Muscle layer of colon (tissue), 2 donors: ENCODE data around the gene FNTB.
"Not testable (repeated sequence)": the region's sequence is repeated elsewhere in the genome, so short reads cannot be mapped to it uniquely, and the experiment has no call there.

ENCODE experiments used
- H3K27ac ChIP-seq: one replicate; pipeline ENCODE4 v1.7.0; 2013; ENCODE audit warnings: low read depth, mild to moderate bottlenecking, low read length, moderate library complexity
- H3K27me3 ChIP-seq, 2 donors: one replicate each; pipeline ENCODE4 v1.7.0; 2013; ENCODE audit warnings: low read length in 2 of 2, mild to moderate bottlenecking in 2 of 2; ENCODE audit not compliant: insufficient read depth in 2 of 2, control insufficient read depth in 1 of 2
- H3K36me3 ChIP-seq: one replicate; pipeline ENCODE4 v1.7.0; 2013; ENCODE audit warnings: mild to moderate bottlenecking, low read length; ENCODE audit not compliant: insufficient read depth
- H3K4me1 ChIP-seq: one replicate; pipeline ENCODE4 v1.7.0; 2013; ENCODE audit warnings: mild to moderate bottlenecking, low read length; ENCODE audit not compliant: insufficient read depth
- H3K4me3 ChIP-seq, 2 donors: one replicate each; pipeline ENCODE4 v1.7.0; 2013; ENCODE audit warnings: low read length in 2 of 2, low read depth in 1 of 2, mild to moderate bottlenecking in 1 of 2, moderate library complexity in 1 of 2
- H3K9ac ChIP-seq: one replicate; pipeline ENCODE4 v1.7.0; 2013; ENCODE audit warnings: low read length
- H3K9me3 ChIP-seq: one replicate; pipeline ENCODE4 v1.7.0; 2013; ENCODE audit warnings: mild to moderate bottlenecking, low read length
- donor health status: abdominal sarcoma.
- donor health status: Adenocarcinoma of cecum.

The FNTB gene

GRCh38 chr14:65079768-65080167 lies 93.1 kb downstream of the FNTB start:
- peaks cover 59% of the 10 kb centered on the region for H3K4me1 ChIP-seq
- H3K27ac ChIP-seq: peak overlapping the region; percentile 61
- no peaks in the 10 kb centered on the region for H3K9me3 ChIP-seq
- peaks cover 40% of the 10 kb centered on the region for H3K36me3 ChIP-seq
- no peak overlapping the region for H3K9ac ChIP-seq
- no peaks in the 10 kb centered on the region for H3K27me3 ChIP-seq
- H3K4me3 ChIP-seq: no peak overlapping the region

GRCh38 chr14:65080960-65081747 lies 94.5 kb downstream of the FNTB start:
- Histone ChIP-seq H3K27ac (peak overlapping the region; percentile 17), H3K9ac (no peak overlapping the region), H3K9me3 (no peaks in the 10 kb centered on the region), H3K27me3 (no peaks in the 10 kb centered on the region), H3K4me1 (peaks cover 59% of the 10 kb centered on the region), H3K4me3 (no peak overlapping the region), H3K36me3 (peaks cover 36% of the 10 kb centered on the region)

- Histone ChIP-seq H3K4me1 (peaks cover 59% of the 10 kb centered on the region), H3K4me3 (no peak overlapping the region), H3K9ac (no peak overlapping the region), H3K36me3 (peaks cover 32% of the 10 kb centered on the region), H3K27ac (no peak overlapping the region), H3K27me3 (no peaks in the 10 kb centered on the region), H3K9me3 (no peaks in the 10 kb centered on the region)
Observed at GRCh38 chr14:65082930-65083329, 96.2 kb downstream of the FNTB start.

GRCh38 chr14:65084554-65085505 lies 98.1 kb downstream of the FNTB start:
- H3K4me1 ChIP-seq: peaks cover 43% of the 10 kb centered on the region
- H3K27ac ChIP-seq: no peak overlapping the region
- H3K36me3 ChIP-seq: peaks cover 43% of the 10 kb centered on the region
- H3K9me3 ChIP-seq: no peaks in the 10 kb centered on the region
- H3K27me3 ChIP-seq: no peaks in the 10 kb centered on the region
- no peak overlapping the region for H3K4me3 ChIP-seq
- H3K9ac ChIP-seq: no peak overlapping the region

- H3K27ac ChIP-seq, H3K9ac ChIP-seq, H3K27me3 ChIP-seq, H3K9me3 ChIP-seq, H3K4me3 ChIP-seq: not testable (repeated sequence)
- H3K36me3 ChIP-seq: peaks cover 53% of the 10 kb centered on the region
- peaks cover 25% of the 10 kb centered on the region for H3K4me1 ChIP-seq
Observed at GRCh38 chr14:65086686-65087085, 100.0 kb downstream of the FNTB start.

- Histone ChIP-seq H3K36me3 (peaks cover 55% of the 10 kb centered on the region), H3K4me1 (peaks cover 13% of the 10 kb centered on the region)
- not testable (repeated sequence) for H3K9me3 ChIP-seq, H3K9ac ChIP-seq, H3K4me3 ChIP-seq, H3K27me3 ChIP-seq, H3K27ac ChIP-seq
Observed at GRCh38 chr14:65087835-65088234, 101.1 kb downstream of the FNTB start.

- H3K27me3 ChIP-seq: no peaks in the 10 kb centered on the region
- H3K9me3 ChIP-seq: no peaks in the 10 kb centered on the region
- no peak overlapping the region for H3K9ac ChIP-seq
- peaks cover 48% of the 10 kb centered on the region for H3K36me3 ChIP-seq
- peaks cover 40% of the 10 kb centered on the region for H3K4me1 ChIP-seq
- no peak overlapping the region for H3K4me3 ChIP-seq
- H3K27ac ChIP-seq: no peak overlapping the region
Observed at GRCh38 chr14:65092349-65092748, 105.7 kb downstream of the FNTB start.

- Histone ChIP-seq H3K4me3 (peak overlapping the region in 1 of 2 donors; percentile 36), H3K36me3 (peaks cover 32% of the 10 kb centered on the region), H3K9ac (no peak overlapping the region), H3K27me3 (no peaks in the 10 kb centered on the region), H3K4me1 (peaks cover 67% of the 10 kb centered on the region), H3K9me3 (no peaks in the 10 kb centered on the region), H3K27ac (no peak overlapping the region)
Observed at GRCh38 chr14:65095633-65096205, 109.0 kb downstream of the FNTB start.

- H3K9ac ChIP-seq: no peak overlapping the region
- H3K27ac ChIP-seq: peak overlapping the region; percentile 59
- no peaks in the 10 kb centered on the region for H3K9me3 ChIP-seq
- H3K27me3 ChIP-seq: no peaks in the 10 kb centered on the region
- H3K4me3 ChIP-seq: peak overlapping the region in 1 of 2 donors; percentile 36
- H3K4me1 ChIP-seq: peaks cover 73% of the 10 kb centered on the region
- H3K36me3 ChIP-seq: peaks cover 24% of the 10 kb centered on the region
Observed at GRCh38 chr14:65096323-65097089, 109.8 kb downstream of the FNTB start.

- no peak overlapping the region for H3K9ac ChIP-seq
- H3K4me1 ChIP-seq: peaks cover 75% of the 10 kb centered on the region
- peak overlapping the region in 1 of 2 donors; percentile 19 for H3K4me3 ChIP-seq
- H3K27me3 ChIP-seq: no peaks in the 10 kb centered on the region
- H3K27ac ChIP-seq: peak overlapping the region; percentile 27
- peaks cover 5% of the 10 kb centered on the region for H3K36me3 ChIP-seq
- no peaks in the 10 kb centered on the region for H3K9me3 ChIP-seq
Observed at GRCh38 chr14:65098586-65098985, 111.9 kb downstream of the FNTB start.
